GM12875 (cell line): ENCODE measurements around the gene SPAG5.

Experiments
- H3K4me3 ChIP-seq: one replicate; pipeline ENCODE4 v1.5.1; 2011; ENCODE audit warnings: low read depth, low read length, control low read depth
- CTCF ChIP-seq: IDR thresholded peaks from 2 replicates; pipeline ENCODE4 v1.5.1; 2011; ENCODE audit warnings: low read depth, mild to moderate bottlenecking, control low read depth, inconsistent platforms, low read length, moderate library complexity, borderline replicate concordance; ENCODE audit not compliant: insufficient read depth

SPAG5 gene

GRCh38 chr17:28549236-28550132 lies 49.3 kb downstream of the SPAG5 start:
- peak overlapping the region; percentile 23 for H3K4me3 ChIP-seq
- TF ChIP-seq CTCF: peak; percentile 46; the same call in 1 of the 2 replicates

- no peak overlapping the region for H3K4me3 ChIP-seq
- no peak for TF ChIP-seq CTCF
Observed at GRCh38 chr17:28548417-28549130, 50.3 kb downstream of the SPAG5 start.

GRCh38 chr17:28547623-28548416 lies 51.0 kb downstream of the SPAG5 start:
- H3K4me3 ChIP-seq: peak overlapping the region; percentile 24
- peak; percentile 95 for TF ChIP-seq CTCF

GRCh38 chr17:28547096-28547622 lies 51.7 kb downstream of the SPAG5 start:
- no peak for TF ChIP-seq CTCF
- H3K4me3 ChIP-seq: peak overlapping the region; percentile 24

GRCh38 chr17:28545787-28546415 lies 52.9 kb downstream of the SPAG5 start:
- TF ChIP-seq CTCF: no peak
- no peak overlapping the region for H3K4me3 ChIP-seq

- H3K4me3 ChIP-seq: no peak overlapping the region
- no peak for TF ChIP-seq CTCF
Observed at GRCh38 chr17:28545141-28545503, 53.7 kb downstream of the SPAG5 start.
